OCI-LY7 (cell line): ENCODE results near the gene HOXC9. TPM values are rescaled to one million over a fixed set of nuclear protein-coding genes. Genes with fewer than 3 reads are reported as not detected.

Experiments
- BruUV-seq: library from RNA; stranded (reverse); fragments of 400-500 nt; replicated peaks from 2 replicates; lab custom pipeline; 2021; lab: Mats Ljungman, UMichigan
- CTCF ChIA-PET: fragments of 300-600 bp; sonication (Branson Sonifier 250); formaldehyde crosslinking; loops from one replicate; lab custom pipeline; 2022; ENCODE audit warnings: antibody characterized with exemption; ENCODE audit not compliant: unreplicated experiment; lab: Charles Lee
- POLR2A ChIA-PET: fragments of 300-600 bp; sonication (Branson Sonifier 250); formaldehyde crosslinking; loops from one replicate; lab custom pipeline; 2022; ENCODE audit warnings: antibody characterized with exemption; lab: Charles Lee
- DNase-seq: peaks from one replicate; pipeline ENCODE4 v3.0.0-alpha.2; 2015; ENCODE audit warnings: low spot score
- H2AFZ ChIP-seq: fragments of 200-600 bp; sonication (generic), shearing (Covaris generic); 2 replicates; pipeline ENCODE4 v1.6.1; 2014; ENCODE audit warnings: mild to moderate bottlenecking, antibody characterized with exemption, low read length, moderate library complexity
- H3K27ac ChIP-seq: fragments of 200-600 bp; sonication (generic); 2 replicates; pipeline ENCODE4 v1.5.1; 2014; ENCODE audit warnings: mixed run types, low read depth, mild to moderate bottlenecking, moderate library complexity, low read length, inconsistent platforms; ENCODE audit not compliant: poor library complexity, severe bottlenecking
- H3K36me3 ChIP-seq: fragments of 200-600 bp; sonication (generic); 2 replicates; pipeline ENCODE4 v1.6.1; 2014; ENCODE audit warnings: mild to moderate bottlenecking, antibody characterized with exemption, low read length, moderate library complexity, mixed read lengths; ENCODE audit not compliant: insufficient read depth
- H3K4me1 ChIP-seq: fragments of 200-600 bp; sonication (generic); 2 replicates; pipeline ENCODE4 v1.5.1; 2014; ENCODE audit warnings: mild to moderate bottlenecking, low read length; ENCODE audit not compliant: insufficient read depth, poor library complexity, severe bottlenecking
- H3K4me2 ChIP-seq: fragments of 200-600 bp; sonication (generic); 2 replicates; pipeline ENCODE4 v1.6.1; 2014; ENCODE audit warnings: mild to moderate bottlenecking, low read length
- H3K4me3 ChIP-seq: fragments of 200-600 bp; sonication (generic); 2 replicates; pipeline ENCODE4 v1.5.1; 2014; ENCODE audit warnings: mild to moderate bottlenecking, low read depth, low read length; ENCODE audit not compliant: poor library complexity, severe bottlenecking
- H3K79me2 ChIP-seq: fragments of 200-600 bp; sonication (generic); 2 replicates; pipeline ENCODE4 v1.6.1; 2016; ENCODE audit warnings: low read depth, mild to moderate bottlenecking, low read length, moderate library complexity, mixed read lengths; ENCODE audit not compliant: insufficient read depth
- H3K9me2 ChIP-seq: fragments of 200-600 bp; sonication (generic); 2 replicates; pipeline ENCODE4 v1.6.1; 2016; ENCODE audit warnings: mild to moderate bottlenecking, low read length, mixed read lengths; ENCODE audit not compliant: insufficient read depth
- H3K9me3 ChIP-seq: fragments of 200-600 bp; sonication (generic); 2 replicates; pipeline ENCODE4 v1.6.1; 2014; ENCODE audit warnings: mild to moderate bottlenecking, mixed run types, low read length, mixed read lengths
- H4K20me1 ChIP-seq: fragments of 200-600 bp; sonication (generic); 2 replicates; pipeline ENCODE4 v1.6.1; 2014; ENCODE audit warnings: mild to moderate bottlenecking, antibody characterized with exemption, low read length, moderate library complexity, mixed read lengths; ENCODE audit not compliant: insufficient read depth
- EZH2phosphoT487 ChIP-seq: fragments of 200-600 bp; sonication (generic); IDR thresholded peaks from 2 replicates; pipeline ENCODE4 v1.6.1; 2018; ENCODE audit warnings: low read depth, borderline replicate concordance, mild to moderate bottlenecking, mixed run types, antibody characterized with exemption, low read length, moderate library complexity, mixed read lengths
- intact Hi-C: fragments of 100-400 bp; cut with micrococcal nuclease; formaldehyde crosslinking; loops from one replicate; pipeline ENCODE4 v1.10.0; 2022; ENCODE audit not compliant: unreplicated experiment
- total RNA-seq, 2 experiments: library from RNA; depleted of rRNA in 1 of 2; stranded (reverse); fragments of >200 nt in 1 of 2; shearing (Covaris generic) in 1 of 2; gene quantifications; 2 replicates each; pipeline ENCODE4 v1.2.3, GENCODE V29; 2014 to 2022
- TF ChIP-seq, protein P1 (sequence below): fragments of 200-600 bp; sonication (generic); conservative IDR thresholded peaks from 2 replicates; pipeline ENCODE4 v1.5.1; 2014; ENCODE audit warnings: mild to moderate bottlenecking, antibody characterized with exemption, low read length, moderate library complexity, mixed read lengths

The HOXC9 gene
- total RNA-seq, 2 experiments from 2014 or later, result 0.42 TPM; not detected in 1

DNA sequence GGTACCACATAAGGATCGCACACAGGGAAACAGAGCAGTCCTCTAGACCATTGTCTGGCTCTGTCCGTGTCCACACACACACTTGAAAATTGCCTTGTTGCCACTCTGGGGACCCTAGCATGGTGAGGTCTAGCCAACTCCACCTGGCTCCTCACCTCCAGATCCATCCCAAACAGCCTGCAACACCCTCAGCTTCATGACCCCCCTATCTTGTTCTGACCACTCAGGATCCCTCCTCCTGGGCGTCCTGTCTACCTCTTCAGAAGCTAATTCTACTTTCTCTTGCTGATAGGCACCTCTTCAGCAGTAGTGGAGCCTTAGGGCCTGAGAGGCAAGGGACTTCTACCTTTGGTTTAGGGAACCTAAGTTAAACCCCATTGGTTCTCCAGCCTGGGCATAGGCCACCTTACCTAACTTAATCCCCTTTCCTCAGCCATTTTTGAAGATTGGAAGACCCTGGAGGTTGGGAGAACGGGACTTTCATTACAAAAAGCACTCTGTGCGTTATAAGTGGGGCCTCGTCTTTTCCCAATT, 32.2 kb downstream of the HOXC9 start:
- TF ChIP-seq EZH2phosphoT487, result no peak
- TF ChIP-seq, protein P1, sequence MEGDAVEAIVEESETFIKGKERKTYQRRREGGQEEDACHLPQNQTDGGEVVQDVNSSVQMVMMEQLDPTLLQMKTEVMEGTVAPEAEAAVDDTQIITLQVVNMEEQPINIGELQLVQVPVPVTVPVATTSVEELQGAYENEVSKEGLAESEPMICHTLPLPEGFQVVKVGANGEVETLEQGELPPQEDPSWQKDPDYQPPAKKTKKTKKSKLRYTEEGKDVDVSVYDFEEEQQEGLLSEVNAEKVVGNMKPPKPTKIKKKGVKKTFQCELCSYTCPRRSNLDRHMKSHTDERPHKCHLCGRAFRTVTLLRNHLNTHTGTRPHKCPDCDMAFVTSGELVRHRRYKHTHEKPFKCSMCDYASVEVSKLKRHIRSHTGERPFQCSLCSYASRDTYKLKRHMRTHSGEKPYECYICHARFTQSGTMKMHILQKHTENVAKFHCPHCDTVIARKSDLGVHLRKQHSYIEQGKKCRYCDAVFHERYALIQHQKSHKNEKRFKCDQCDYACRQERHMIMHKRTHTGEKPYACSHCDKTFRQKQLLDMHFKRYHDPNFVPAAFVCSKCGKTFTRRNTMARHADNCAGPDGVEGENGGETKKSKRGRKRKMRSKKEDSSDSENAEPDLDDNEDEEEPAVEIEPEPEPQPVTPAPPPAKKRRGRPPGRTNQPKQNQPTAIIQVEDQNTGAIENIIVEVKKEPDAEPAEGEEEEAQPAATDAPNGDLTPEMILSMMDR, result no peak
- no peak overlapping the region for H3K27ac ChIP-seq
- H3K4me3 ChIP-seq, result no peak overlapping the region
- DNase-seq, result no peak
- H4K20me1 ChIP-seq, result no peaks in the 10 kb centered on the region
- intact Hi-C loops, result loop anchor here (1.0 to 2.0 kb wide), 4 partner anchors 26 to 169 kb away; no protein-coding TSS in a partner anchor
- H3K9me3 ChIP-seq, result no peaks in the 10 kb centered on the region
- H3K36me3 ChIP-seq, result no peaks in the 10 kb centered on the region
- no peaks in the 10 kb centered on the region for H3K9me2 ChIP-seq
- no peaks in the 10 kb centered on the region for H3K79me2 ChIP-seq
- BruUV-seq, result no TSS peak
- no peak overlapping the region for H2AFZ ChIP-seq
- ChIA-PET POLR2A (interaction anchor here (0.8 to 1.8 kb wide), 7 partner anchors 9 to 169 kb away, joined by 3 to 10 read pairs (median 3); partner anchors contain the start of gene HOXC4), CTCF (interaction anchor here (0.5 to 1.4 kb wide), 8 partner anchors 8 to 171 kb away, joined by 3 to 10 read pairs (median 3); no protein-coding TSS in a partner anchor)
- 0 out of 2 replicates have a peak overlapping the region, but pooled peaks have one; percentile 52 for H3K4me2 ChIP-seq
- peaks cover 47% of the 10 kb centered on the region for H3K4me1 ChIP-seq

DNA sequence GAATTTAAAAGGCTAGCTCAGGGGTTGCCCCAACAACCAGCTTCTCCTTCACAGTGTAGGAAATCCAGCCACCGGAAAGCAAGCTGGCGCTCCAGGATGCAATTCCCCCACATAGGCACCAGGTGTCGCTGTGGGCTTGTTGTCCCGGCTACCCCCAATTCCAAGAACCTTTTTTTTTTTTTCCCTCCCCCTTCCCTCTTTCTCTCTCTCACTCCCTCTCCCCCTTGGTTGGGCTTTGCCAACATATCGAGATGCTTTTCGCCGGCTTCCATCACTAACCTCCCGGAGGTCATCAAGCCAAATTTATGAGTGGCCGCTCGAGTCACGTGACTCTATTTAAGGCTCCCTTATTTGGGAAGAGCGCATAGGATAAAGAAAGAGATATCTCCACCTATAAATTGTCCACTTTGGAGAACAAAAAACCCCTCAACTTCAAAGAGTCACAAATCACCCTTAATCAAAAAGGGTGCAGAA, 32.7 kb downstream of the HOXC9 start, which contains the start of gene HOXC5:
Gene HOXC5 (plus strand): TSS at position 424 of the 474 bp plus-strand sequence. CDS start 73 bp downstream, outside the sequence.
- peak within 1 kb of the TSS; percentile 47 for H3K4me3 ChIP-seq
- peak within 1 kb of the TSS; percentile 52 for H3K4me2 ChIP-seq
- H3K36me3 ChIP-seq, result no peaks in the 10 kb centered on the region
- intact Hi-C loops, result loop anchor here (1.0 to 2.0 kb wide), 4 partner anchors 26 to 169 kb away; no protein-coding TSS in a partner anchor
- peak within 1 kb of the TSS; percentile 33; the same call in 1 of the 2 replicates for H2AFZ ChIP-seq
- DNase-seq, result peak; percentile 75
- no peaks in the 10 kb centered on the region for H4K20me1 ChIP-seq
- TF ChIP-seq EZH2phosphoT487, result no peak
- TF ChIP-seq, protein P1, result peak; percentile 99
- no peaks in the 10 kb centered on the region for H3K9me3 ChIP-seq
- no TSS peak for BruUV-seq
- POLR2A ChIA-PET, result interaction anchor here (0.8 to 1.8 kb wide), 7 partner anchors 9 to 169 kb away, joined by 3 to 10 read pairs (median 3); partner anchors contain the start of gene HOXC4
- H3K9me2 ChIP-seq, result no peaks in the 10 kb centered on the region
- H3K4me1 ChIP-seq, result peaks cover 46% of the 10 kb centered on the region
- CTCF ChIA-PET, result interaction anchor here (0.5 to 1.4 kb wide), 8 partner anchors 9 to 170 kb away, joined by 3 to 10 read pairs (median 3); no protein-coding TSS in a partner anchor
- H3K27ac ChIP-seq, result no peak within 1 kb of the TSS
- no peaks in the 10 kb centered on the region for H3K79me2 ChIP-seq
